ENCODE results near the gene STK36.

DNA sequence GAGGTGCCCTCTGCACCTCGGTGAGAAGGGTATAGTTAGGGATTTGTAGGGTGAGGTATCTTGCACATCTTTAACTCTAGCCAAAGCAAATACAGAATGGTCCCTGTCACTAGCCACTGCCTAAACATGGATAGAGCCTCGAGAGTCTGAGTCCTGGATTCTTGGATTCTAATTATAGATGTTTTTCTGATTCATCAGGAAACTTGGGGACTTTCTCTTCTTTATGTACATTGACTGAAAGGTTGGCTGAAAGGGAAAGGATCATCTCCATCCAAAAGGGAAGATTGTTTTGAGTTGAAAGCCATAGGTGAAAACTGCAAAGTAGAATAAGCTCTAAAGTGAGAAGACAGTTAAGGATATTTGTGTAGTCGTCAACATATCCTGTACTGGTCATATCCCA is 8.2 kb downstream of the STK36 start:
- no peak for TF ChIP-seq EZH2 (IDR thresholded peaks at IDR 0.05)
- TF ChIP-seq POLR2AphosphoS5 (IDR thresholded peaks at IDR 0.05; ENCODE audit: borderline replicate concordance, low read depth, low read length), result no peak
